ENCODE data around the gene FAM117A.
A peak's percentile ranks its signal among the peaks of the same experiment; 100 is the strongest.

The FAM117A gene

GRCh38 chr17:49763735-49764558 is at the start of gene FAM117A:
Gene FAM117A, minus strand, starts transcription at chr17:49764131. Its CDS starts 44 bp downstream, at chr17:49764087.
- peak within 1 kb of the TSS; percentile 77 for H3K4me3 ChIP-seq (ENCODE audit: low read depth, low read length)
- DNase-seq (ENCODE audit: low read depth): peak; percentile 99
- TF ChIP-seq CTCF (IDR thresholded peaks at IDR 0.05; ENCODE audit: control insufficient read depth, extremely low read depth, insufficient read depth): no peak

GRCh38 chr17:49809056-49809455 is 45.1 kb upstream of the FAM117A start:
- no peak for TF ChIP-seq CTCF (IDR thresholded peaks at IDR 0.05; ENCODE audit: control insufficient read depth, extremely low read depth, insufficient read depth)
- no peak for DNase-seq (ENCODE audit: low read depth)
- no peak overlapping the region for H3K4me3 ChIP-seq (ENCODE audit: low read depth, low read length)

GRCh38 chr17:49798738-49799137 is 34.8 kb upstream of the FAM117A start:
- no peak for DNase-seq (ENCODE audit: low read depth)
- TF ChIP-seq CTCF (IDR thresholded peaks at IDR 0.05; ENCODE audit: control insufficient read depth, extremely low read depth, insufficient read depth): no peak
- H3K4me3 ChIP-seq (ENCODE audit: low read depth, low read length): no peak overlapping the region

GRCh38 chr17:49798182-49798581 is 34.3 kb upstream of the FAM117A start:
- TF ChIP-seq CTCF (IDR thresholded peaks at IDR 0.05; ENCODE audit: control insufficient read depth, extremely low read depth, insufficient read depth): no peak
- H3K4me3 ChIP-seq (ENCODE audit: low read depth, low read length): no peak overlapping the region
- DNase-seq (ENCODE audit: low read depth): no peak

- TF ChIP-seq CTCF (IDR thresholded peaks at IDR 0.05; ENCODE audit: control insufficient read depth, extremely low read depth, insufficient read depth): no peak
- H3K4me3 ChIP-seq (ENCODE audit: low read depth, low read length): no peak overlapping the region
- no peak for DNase-seq (ENCODE audit: low read depth)
Observed at GRCh38 chr17:49795372-49795771, 31.4 kb upstream of the FAM117A start.

- no peak overlapping the region for H3K4me3 ChIP-seq (ENCODE audit: low read depth, low read length)
- TF ChIP-seq CTCF (IDR thresholded peaks at IDR 0.05; ENCODE audit: control insufficient read depth, extremely low read depth, insufficient read depth): no peak
Observed at GRCh38 chr17:49793309-49793708, 29.4 kb upstream of the FAM117A start.

GRCh38 chr17:49789243-49789578 is 25.3 kb upstream of the FAM117A start:
- DNase-seq (ENCODE audit: low read depth): no peak
- TF ChIP-seq CTCF (IDR thresholded peaks at IDR 0.05; ENCODE audit: control insufficient read depth, extremely low read depth, insufficient read depth): no peak
- peak overlapping the region; percentile 85 for H3K4me3 ChIP-seq (ENCODE audit: low read depth, low read length)

More at GRCh38 chr17:49793309-49793708, 29.4 kb upstream of the FAM117A start:
- no peak for DNase-seq (ENCODE audit: low read depth)

Measured in LNCaP clone FGC (cell line).